SK-N-SH treated with all-trans-retinoic acid at 6 μM for 48 hours (cell line): ENCODE data around the gene MAPK12.

ENCODE experiments used
- ATAC-seq: fragments of 200-7000 bp; cut with Tn5 transposase; 3 replicates; pipeline ENCODE4 v1.9.1; 2020; ENCODE audit warnings: mild to moderate bottlenecking, moderate library complexity
- ARNTL ChIP-seq: fragments of 450-650 bp; formaldehyde crosslinking; IDR thresholded peaks from 2 replicates; pipeline ENCODE4 v1.5.0; 2020; ENCODE audit warnings: low read depth, mild to moderate bottlenecking, moderate library complexity, borderline replicate concordance
- BACH2 ChIP-seq: fragments of 250-450 bp; sonication (Bioruptor Pico); IDR thresholded peaks from 2 replicates; pipeline ENCODE4 v1.9.0; 2021; ENCODE audit warnings: mild to moderate bottlenecking, borderline replicate concordance
- CREB5 ChIP-seq: fragments of 250-450 bp; sonication (Bioruptor Pico); IDR thresholded peaks from 2 replicates; pipeline ENCODE4 v1.5.1; 2020; ENCODE audit warnings: low read depth, mild to moderate bottlenecking, moderate library complexity
- CSDC2 ChIP-seq: fragments of 250-450 bp; sonication (Bioruptor Pico); IDR thresholded peaks from 2 replicates; pipeline ENCODE4 v1.5.0; 2020; ENCODE audit warnings: mild to moderate bottlenecking, moderate library complexity
- CSRNP3 ChIP-seq: fragments of 250-450 bp; sonication (Bioruptor Pico); IDR thresholded peaks from 2 replicates; pipeline ENCODE4 v1.5.1; 2021; ENCODE audit warnings: mild to moderate bottlenecking, moderate library complexity
- ESRRG ChIP-seq: fragments of 250-450 bp; sonication (Bioruptor Pico); IDR thresholded peaks from 2 replicates; pipeline ENCODE4 v1.6.1; 2021; ENCODE audit warnings: mild to moderate bottlenecking
- GLIS3 ChIP-seq: fragments of 250-450 bp; sonication (Bioruptor Pico); IDR thresholded peaks from 2 replicates; pipeline ENCODE4 v1.5.0; 2020; ENCODE audit warnings: mild to moderate bottlenecking, moderate library complexity
- ISL1 ChIP-seq: fragments of 250-450 bp; sonication (Bioruptor Pico); IDR thresholded peaks from 2 replicates; pipeline ENCODE4 v2.1.2; 2022; ENCODE audit warnings: mild to moderate bottlenecking, moderate library complexity
- PATZ1 ChIP-seq: fragments of 250-450 bp; sonication (Bioruptor Pico); IDR thresholded peaks from 2 replicates; pipeline ENCODE4 v1.8.0; 2020; ENCODE audit warnings: mild to moderate bottlenecking, moderate library complexity, borderline replicate concordance
- POU6F1 ChIP-seq: fragments of 250-450 bp; sonication (Bioruptor Pico); IDR thresholded peaks from 2 replicates; pipeline ENCODE4 v1.8.0; 2021; ENCODE audit warnings: low read depth, mild to moderate bottlenecking, moderate library complexity, borderline replicate concordance
- PPARA ChIP-seq: fragments of 250-450 bp; sonication (Bioruptor Pico); IDR thresholded peaks from 2 replicates; pipeline ENCODE4 v1.5.0; 2020; ENCODE audit warnings: mild to moderate bottlenecking, borderline replicate concordance
- RARB ChIP-seq: fragments of 250-450 bp; sonication (Bioruptor Pico); IDR thresholded peaks from 2 replicates; pipeline ENCODE4 v1.8.0; 2021; ENCODE audit warnings: mild to moderate bottlenecking, moderate library complexity
- TOX ChIP-seq: fragments of 250-450 bp; sonication (Bioruptor Pico); IDR thresholded peaks from 2 replicates; pipeline ENCODE4 v1.8.0; 2021; ENCODE audit warnings: mild to moderate bottlenecking, moderate library complexity, borderline replicate concordance
- TSHZ2 ChIP-seq: fragments of 250-450 bp; sonication (Bioruptor Pico); IDR thresholded peaks from 2 replicates; pipeline ENCODE4 v1.5.0; 2020; ENCODE audit warnings: mild to moderate bottlenecking, moderate library complexity
- ZC3H10 ChIP-seq: fragments of 250-450 bp; sonication (Bioruptor Pico); IDR thresholded peaks from 2 replicates; pipeline ENCODE4 v1.5.1; 2021; ENCODE audit warnings: mild to moderate bottlenecking, moderate library complexity
- ZFP3 ChIP-seq: fragments of 250-450 bp; sonication (Bioruptor Pico); IDR thresholded peaks from 2 replicates; pipeline ENCODE4 v1.5.0; 2020; ENCODE audit warnings: mild to moderate bottlenecking, moderate library complexity
- ZFP30 ChIP-seq: fragments of 450-650 bp; formaldehyde crosslinking; IDR thresholded peaks from 2 replicates; pipeline ENCODE4 v1.5.0; 2022; ENCODE audit warnings: mild to moderate bottlenecking, moderate library complexity
- ZNF565 ChIP-seq: fragments of 450-650 bp; formaldehyde crosslinking; conservative IDR thresholded peaks from 2 replicates; pipeline ENCODE4 v1.5.0; 2020; ENCODE audit warnings: low read depth, mild to moderate bottlenecking, moderate library complexity
- ZNF8 ChIP-seq: fragments of 450-650 bp; formaldehyde crosslinking; IDR thresholded peaks from 2 replicates; pipeline ENCODE4 v1.5.0; 2020; ENCODE audit warnings: mild to moderate bottlenecking, moderate library complexity

Gene MAPK12

GRCh38 chr22:50211147-50211546 is 50.3 kb downstream of the MAPK12 start (continued):
- TF ChIP-seq TSHZ2 (CRISPR knock-in tag) (no peak), ZNF8 (CRISPR knock-in tag) (no peak), ZFP3 (no peak), GLIS3 (CRISPR knock-in tag) (no peak), BACH2 (no peak)
- TF ChIP-seq, all 23 proteins: peak for 0

GRCh38 chr22:50210378-50211139 is 50.9 kb downstream of the MAPK12 start:
- no peak for ATAC-seq
- TF ChIP-seq ZC3H10 (CRISPR knock-in tag) (no peak), CSDC2 (CRISPR knock-in tag) (no peak), ISL1 (CRISPR knock-in tag) (no peak), ZFP3 (no peak), ESRRG (CRISPR knock-in tag) (no peak), PATZ1 (CRISPR knock-in tag) (no peak), ARNTL (CRISPR knock-in tag) (no peak), BACH2 (no peak), RARB (CRISPR knock-in tag) (no peak), TSHZ2 (CRISPR knock-in tag) (no peak), POU6F1 (no peak), ZNF8 (CRISPR knock-in tag) (no peak), CREB5 (CRISPR knock-in tag) (no peak), ZNF565 (CRISPR knock-in tag) (no peak), GLIS3 (CRISPR knock-in tag) (no peak), TOX (CRISPR knock-in tag) (no peak)

GRCh38 chr22:50209893-50210292 is 51.6 kb downstream of the MAPK12 start:
- peak; percentile 75 for ATAC-seq
- TF ChIP-seq CSRNP3: no peak
- TF ChIP-seq ESRRG (CRISPR knock-in tag): no peak
- no peak for TF ChIP-seq TOX (CRISPR knock-in tag)
- TF ChIP-seq CREB5 (CRISPR knock-in tag): no peak
- TF ChIP-seq ZFP30 (CRISPR knock-in tag): no peak
- TF ChIP-seq ARNTL (CRISPR knock-in tag): no peak
- TF ChIP-seq GLIS3 (CRISPR knock-in tag): no peak
- no peak for TF ChIP-seq ZC3H10 (CRISPR knock-in tag)
- no peak for TF ChIP-seq CSDC2 (CRISPR knock-in tag)
- TF ChIP-seq TSHZ2 (CRISPR knock-in tag): no peak
- TF ChIP-seq PPARA (CRISPR knock-in tag): no peak
- no peak for TF ChIP-seq BACH2
- TF ChIP-seq ZNF8 (CRISPR knock-in tag): no peak
- TF ChIP-seq ISL1 (CRISPR knock-in tag): no peak
